ENCODE data around the gene ANKDD1A.

The ANKDD1A gene

GRCh38 chr15:64923546-64923945 is 11.8 kb downstream of the ANKDD1A start:
- no peak for DNase-seq

GRCh38 chr15:64925335-64926330 is 13.9 kb downstream of the ANKDD1A start:
- no peak for DNase-seq

GRCh38 chr15:64926661-64927060 is 15.0 kb downstream of the ANKDD1A start:
- DNase-seq: no peak

- no peak for DNase-seq
Measured at GRCh38 chr15:64928626-64929220, 17.0 kb downstream of the ANKDD1A start.

- no peak for DNase-seq
Measured at GRCh38 chr15:64930019-64930652, 18.4 kb downstream of the ANKDD1A start.

GRCh38 chr15:64930778-64931371 is 19.2 kb downstream of the ANKDD1A start:
- no peak for DNase-seq

- no peak for DNase-seq
Measured at GRCh38 chr15:64931381-64931780, 19.7 kb downstream of the ANKDD1A start.

GRCh38 chr15:64934023-64934422 is 22.3 kb downstream of the ANKDD1A start:
- no peak for DNase-seq

GRCh38 chr15:64938192-64938591 is 26.5 kb downstream of the ANKDD1A start:
- no peak for DNase-seq

- DNase-seq: no peak
Measured at GRCh38 chr15:64942356-64942755, 30.7 kb downstream of the ANKDD1A start.

GRCh38 chr15:64943512-64944225 is 32.0 kb downstream of the ANKDD1A start:
- no peak for DNase-seq

- no peak for DNase-seq
Measured at GRCh38 chr15:64944961-64945360, 33.3 kb downstream of the ANKDD1A start.

- no peak for DNase-seq
Measured at GRCh38 chr15:64947211-64947610, 35.5 kb downstream of the ANKDD1A start.

- DNase-seq: no peak
Measured at GRCh38 chr15:64948916-64949315, 37.2 kb downstream of the ANKDD1A start.

GRCh38 chr15:64949383-64950186 is 37.9 kb downstream of the ANKDD1A start:
- DNase-seq: no peak

GRCh38 chr15:64950888-64951287 is 39.2 kb downstream of the ANKDD1A start:
- no peak for DNase-seq

- DNase-seq: no peak
Measured at GRCh38 chr15:64951777-64952418, 40.2 kb downstream of the ANKDD1A start.

- DNase-seq: no peak
Measured at GRCh38 chr15:64954395-64954794, 42.7 kb downstream of the ANKDD1A start.

- DNase-seq: no peak
Measured at GRCh38 chr15:64959128-64959527, 47.4 kb downstream of the ANKDD1A start.

- DNase-seq: no peak
Measured at GRCh38 chr15:64960153-64960552, 48.5 kb downstream of the ANKDD1A start.

Measured in amygdala (tissue), 56 donors.